Activated CD4-positive, alpha-beta T cell treated with anti-CD3 and anti-CD28 coated beads for 36 hours (primary cell): ENCODE data around the gene PTGIR. TPM values are rescaled to one million over a fixed set of nuclear protein-coding genes. Genes with fewer than 3 reads are reported as not detected.

Source experiments
- ATAC-seq: fragments of 200-7000 bp; cut with Tn5 transposase; one replicate; pipeline ENCODE4 v1.10.0; 2021; ENCODE audit warnings: mild to moderate bottlenecking, moderate library complexity
- CTCF ChIA-PET: fragments of 350-600 bp; sonication (Branson Sonifier 250); formaldehyde crosslinking; loops from one replicate; lab custom pipeline; 2021; ENCODE audit warnings: antibody characterized with exemption; lab: Charles Lee
- POLR2A ChIA-PET: fragments of 350-600 bp; sonication (Branson Sonifier 250); formaldehyde crosslinking; loops from one replicate; lab custom pipeline; 2021; ENCODE audit warnings: antibody characterized with exemption, inconsistent platforms; lab: Charles Lee
- DNase-seq: peaks from one replicate; pipeline ENCODE4 v3.0.0-alpha.2; 2020
- H3K27ac Mint-ChIP-seq: one replicate; pipeline ENCODE4 v1.8.0; 2021; ENCODE audit warnings: mixed read lengths
- H3K27me3 Mint-ChIP-seq: one replicate; pipeline ENCODE4 v1.8.0; 2021; ENCODE audit warnings: mixed read lengths
- H3K36me3 Mint-ChIP-seq: one replicate; pipeline ENCODE4 v1.8.0; 2021; ENCODE audit warnings: low read depth, mixed read lengths
- H3K4me1 Mint-ChIP-seq: one replicate; pipeline ENCODE4 v1.8.0; 2021; ENCODE audit warnings: mixed read lengths
- H3K4me3 Mint-ChIP-seq: one replicate; pipeline ENCODE4 v1.8.0; 2021; ENCODE audit warnings: mild to moderate bottlenecking, moderate library complexity, mixed read lengths
- H3K9me3 Mint-ChIP-seq: one replicate; pipeline ENCODE4 v1.8.0; 2021; ENCODE audit warnings: low read depth, mixed read lengths
- intact Hi-C, 2 experiments: fragments of 100-400 bp; cut with DNase I in 1 of 2; cut with micrococcal nuclease in 1 of 2; formaldehyde crosslinking; loops; one replicate each; pipeline versions ENCODE4 v1.14.2 to v1.15.1; 2022 to 2024; cut with DNase I, micrococcal nuclease
- total RNA-seq, 2 experiments: library from RNA; stranded (reverse); gene quantifications; one replicate each; pipeline ENCODE4 v1.2.3, GENCODE V29; 2021

PTGIR gene
- total RNA-seq, 2 experiments from 2014 or later = 40.1 to 41.0 TPM

GRCh38 chr19:46639358-46640182, 14.7 kb upstream of the PTGIR start:
- no peak overlapping the region for H3K27ac Mint-ChIP-seq
- peaks cover 3% of the 10 kb centered on the region for H3K27me3 Mint-ChIP-seq
- ATAC-seq (no peak), DNase-seq (peak; percentile 71)
- ChIA-PET POLR2A (no interaction called here), CTCF (interaction anchor here (0.6 to 1.1 kb wide), 7 partner anchors 9 to 273 kb away, joined by 3 to 8 read pairs (median 3); partner anchors contain the start of gene CALM3)
- intact Hi-C loops = no loop called here
- no peaks in the 10 kb centered on the region for H3K36me3 Mint-ChIP-seq
- H3K4me1 Mint-ChIP-seq = peaks cover 13% of the 10 kb centered on the region
- H3K9me3 Mint-ChIP-seq = no peaks in the 10 kb centered on the region
- H3K4me3 Mint-ChIP-seq = no peak overlapping the region

GRCh38 chr19:46637224-46637623, 12.3 kb upstream of the PTGIR start:
- no peak overlapping the region for H3K27ac Mint-ChIP-seq
- intact Hi-C loops = no loop called here
- H3K4me3 Mint-ChIP-seq = no peak overlapping the region
- CTCF ChIA-PET = interaction anchor here (0.9 to 2.0 kb wide), 4 partner anchors 20 to 36 kb away, joined by 3 to 6 read pairs (median 5); partner anchors contain the start of gene CALM3
- ATAC-seq (no peak), DNase-seq (peak; percentile 61)
- peaks cover 3% of the 10 kb centered on the region for H3K27me3 Mint-ChIP-seq
- POLR2A ChIA-PET = interaction anchor here (0.6 to 1.7 kb wide), 3 partner anchors 18 to 37 kb away, joined by 3 to 14 read pairs (median 4); no protein-coding TSS in a partner anchor
- no peaks in the 10 kb centered on the region for H3K9me3 Mint-ChIP-seq
- no peaks in the 10 kb centered on the region for H3K36me3 Mint-ChIP-seq
- H3K4me1 Mint-ChIP-seq = peaks cover 25% of the 10 kb centered on the region

- peaks cover 3% of the 10 kb centered on the region for H3K27me3 Mint-ChIP-seq
- ChIA-PET POLR2A (interaction anchor here (0.9 to 1.7 kb wide), 2 partner anchors 17 to 36 kb away, joined by 4 to 14 read pairs; no protein-coding TSS in a partner anchor), CTCF (interaction anchor here (1.4 to 2.0 kb wide), 4 partner anchors 16 to 27 kb away, joined by 3 to 6 read pairs (median 4); no protein-coding TSS in a partner anchor)
- peak within 1 kb of the TSS; percentile 64 for H3K4me3 Mint-ChIP-seq
- no peak within 1 kb of the TSS for H3K27ac Mint-ChIP-seq
- peaks cover 25% of the 10 kb centered on the region for H3K4me1 Mint-ChIP-seq
- ATAC-seq (no peak), DNase-seq (peak; percentile 65)
- H3K36me3 Mint-ChIP-seq = no peaks in the 10 kb centered on the region
- intact Hi-C loops = no loop called here
- no peaks in the 10 kb centered on the region for H3K9me3 Mint-ChIP-seq
Measured at GRCh38 chr19:46635920-46636761, 11.3 kb upstream of the PTGIR start, which contains the start of gene GNG8. Gene GNG8, minus strand, starts transcription at chr19:46636202. Its CDS starts 1,520 bp downstream, at chr19:46634682.

- POLR2A ChIA-PET = interaction anchor here (1.3 kb wide), 1 partner anchor 16 kb away, joined by 3 read pairs; no protein-coding TSS in a partner anchor
- H3K4me3 Mint-ChIP-seq = peak overlapping the region; percentile 64
- peaks cover 23% of the 10 kb centered on the region for H3K4me1 Mint-ChIP-seq
- ATAC-seq (no peak), DNase-seq (no peak)
- H3K36me3 Mint-ChIP-seq = no peaks in the 10 kb centered on the region
- H3K27me3 Mint-ChIP-seq = no peaks in the 10 kb centered on the region
- no peak overlapping the region for H3K27ac Mint-ChIP-seq
- intact Hi-C loops = loop anchor here (1.0 kb wide), 7 partner anchors 20 to 640 kb away; partner anchors contain the start of genes DACT3 (in 2 of the 2), INAFM1 (in 1 of the 2) and PRKD2 (in 1 of the 2)
- no peaks in the 10 kb centered on the region for H3K9me3 Mint-ChIP-seq
- CTCF ChIA-PET = interaction anchor here (1.6 to 2.9 kb wide), 2 partner anchors 14 to 18 kb away, joined by 4 to 11 read pairs; no protein-coding TSS in a partner anchor
Measured at GRCh38 chr19:46634656-46635218, 9.8 kb upstream of the PTGIR start.

GRCh38 chr19:46634045-46634655, 9.3 kb upstream of the PTGIR start:
- Mint-ChIP-seq H3K4me3 (peak overlapping the region; percentile 73), H3K9me3 (no peaks in the 10 kb centered on the region), H3K27ac (peak overlapping the region; percentile 72), H3K27me3 (no peaks in the 10 kb centered on the region), H3K36me3 (no peaks in the 10 kb centered on the region), H3K4me1 (peaks cover 21% of the 10 kb centered on the region)
- ChIA-PET CTCF (interaction anchor here (0.9 to 2.9 kb wide), 4 partner anchors 9 to 28 kb away, joined by 4 to 12 read pairs (median 8); no protein-coding TSS in a partner anchor), POLR2A (interaction anchor here (1.3 kb wide), 1 partner anchor 16 kb away, joined by 3 read pairs; no protein-coding TSS in a partner anchor)
- ATAC-seq = peak; percentile 63
- peak; percentile 99 for DNase-seq
- intact Hi-C loops = loop anchor here (1.0 kb wide), 7 partner anchors 20 to 640 kb away; partner anchors contain the start of genes DACT3 (in 2 of the 2), INAFM1 (in 1 of the 2) and PRKD2 (in 1 of the 2)

GRCh38 chr19:46633130-46633529, 8.2 kb upstream of the PTGIR start:
- intact Hi-C loops = no loop called here
- Mint-ChIP-seq H3K4me3 (peak overlapping the region; percentile 73), H3K27me3 (no peaks in the 10 kb centered on the region), H3K36me3 (no peaks in the 10 kb centered on the region), H3K9me3 (no peaks in the 10 kb centered on the region), H3K4me1 (peaks cover 24% of the 10 kb centered on the region), H3K27ac (peak overlapping the region; percentile 45)
- ChIA-PET CTCF (interaction anchor here (0.6 to 5.2 kb wide), 7 partner anchors 10 to 126 kb away, joined by 3 to 28 read pairs (median 6); partner anchors contain the start of gene DACT3), POLR2A (no interaction called here)
- ATAC-seq (no peak), DNase-seq (no peak)

GRCh38 chr19:46631481-46631880, 6.6 kb upstream of the PTGIR start:
- Mint-ChIP-seq H3K27me3 (no peaks in the 10 kb centered on the region), H3K36me3 (no peaks in the 10 kb centered on the region), H3K4me1 (peaks cover 24% of the 10 kb centered on the region), H3K27ac (no peak overlapping the region), H3K4me3 (no peak overlapping the region), H3K9me3 (no peaks in the 10 kb centered on the region)
- intact Hi-C loops = no loop called here
- ATAC-seq (no peak), DNase-seq (no peak)
- CTCF ChIA-PET = interaction anchor here (0.6 to 5.2 kb wide), 4 partner anchors 17 to 840 kb away, joined by 3 to 28 read pairs (median 6); partner anchors contain the start of genes DACT3 and SLC8A2
- POLR2A ChIA-PET = interaction anchor here (0.9 to 1.2 kb wide), 3 partner anchors 13 to 35 kb away, joined by 3 read pairs; no protein-coding TSS in a partner anchor

GRCh38 chr19:46630586-46631205, 5.8 kb upstream of the PTGIR start:
- H3K27ac Mint-ChIP-seq = no peak overlapping the region
- H3K4me1 Mint-ChIP-seq = peaks cover 22% of the 10 kb centered on the region
- H3K36me3 Mint-ChIP-seq = no peaks in the 10 kb centered on the region
- intact Hi-C loops = no loop called here
- DNase-seq (no peak), ATAC-seq (no peak)
- H3K27me3 Mint-ChIP-seq = no peaks in the 10 kb centered on the region
- ChIA-PET POLR2A (interaction anchor here (1.1 to 1.2 kb wide), 2 partner anchors 12 to 14 kb away, joined by 3 read pairs; no protein-coding TSS in a partner anchor), CTCF (interaction anchor here (0.5 to 5.2 kb wide), 9 partner anchors 17 to 881 kb away, joined by 3 to 28 read pairs (median 4); partner anchors contain the start of gene DACT3)
- H3K4me3 Mint-ChIP-seq = no peak overlapping the region
- no peaks in the 10 kb centered on the region for H3K9me3 Mint-ChIP-seq

- no peak overlapping the region for H3K4me3 Mint-ChIP-seq
- peaks cover 3% of the 10 kb centered on the region for H3K36me3 Mint-ChIP-seq
- H3K9me3 Mint-ChIP-seq = no peaks in the 10 kb centered on the region
- no peak overlapping the region for H3K27ac Mint-ChIP-seq
- intact Hi-C loops = no loop called here
- H3K4me1 Mint-ChIP-seq = peaks cover 26% of the 10 kb centered on the region
- CTCF ChIA-PET = interaction anchor here (0.7 to 5.2 kb wide), 9 partner anchors 11 to 99 kb away, joined by 3 to 28 read pairs (median 3); partner anchors contain the start of genes CALM3 and DACT3
- DNase-seq (no peak), ATAC-seq (no peak)
- POLR2A ChIA-PET = interaction anchor here (0.7 to 1.0 kb wide), 2 partner anchors 19 to 23 kb away, joined by 3 to 4 read pairs; no protein-coding TSS in a partner anchor
- H3K27me3 Mint-ChIP-seq = no peaks in the 10 kb centered on the region
Measured at GRCh38 chr19:46629546-46630025, 4.7 kb upstream of the PTGIR start.
